GM21360 (cell line): ENCODE measurements around the gene POU1F1.
"Not testable (repeated sequence)": the region's sequence is repeated elsewhere in the genome, so short reads cannot be mapped to it uniquely, and the experiment has no call there.

Experiments used
- ATAC-seq: cut with Tn5 transposase; IDR thresholded peaks from one replicate; pipeline ENCODE4 v1.9.1; 2021; ENCODE audit warnings: mild to moderate bottlenecking, moderate library complexity; ENCODE audit not compliant: unreplicated experiment

The POU1F1 gene, protein sequence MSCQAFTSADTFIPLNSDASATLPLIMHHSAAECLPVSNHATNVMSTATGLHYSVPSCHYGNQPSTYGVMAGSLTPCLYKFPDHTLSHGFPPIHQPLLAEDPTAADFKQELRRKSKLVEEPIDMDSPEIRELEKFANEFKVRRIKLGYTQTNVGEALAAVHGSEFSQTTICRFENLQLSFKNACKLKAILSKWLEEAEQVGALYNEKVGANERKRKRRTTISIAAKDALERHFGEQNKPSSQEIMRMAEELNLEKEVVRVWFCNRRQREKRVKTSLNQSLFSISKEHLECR

DNA sequence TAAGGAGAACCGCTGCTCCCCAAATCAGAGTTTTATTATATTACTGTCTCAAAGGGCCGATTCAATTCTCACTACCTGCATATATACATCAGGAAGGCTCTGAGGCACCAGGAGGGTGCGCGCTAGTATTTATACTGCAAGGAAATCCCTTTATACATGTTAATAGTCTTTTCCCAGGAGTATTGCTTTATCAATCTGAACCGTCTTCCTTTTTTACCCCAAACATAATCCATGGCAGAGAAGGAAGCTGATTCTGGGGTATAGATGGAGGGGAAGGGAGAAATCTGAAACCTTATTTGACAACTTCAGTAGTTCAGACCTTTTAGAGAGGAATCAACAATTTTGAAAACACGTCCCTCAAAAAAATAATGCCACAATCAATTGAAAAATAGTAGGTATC lies at the start of gene POU1F1:
Gene POU1F1, minus strand, starts transcription at position 101 of the 400 bp plus-strand sequence. CDS start 122 bp downstream, outside the sequence.
- no peak for ATAC-seq

DNA sequence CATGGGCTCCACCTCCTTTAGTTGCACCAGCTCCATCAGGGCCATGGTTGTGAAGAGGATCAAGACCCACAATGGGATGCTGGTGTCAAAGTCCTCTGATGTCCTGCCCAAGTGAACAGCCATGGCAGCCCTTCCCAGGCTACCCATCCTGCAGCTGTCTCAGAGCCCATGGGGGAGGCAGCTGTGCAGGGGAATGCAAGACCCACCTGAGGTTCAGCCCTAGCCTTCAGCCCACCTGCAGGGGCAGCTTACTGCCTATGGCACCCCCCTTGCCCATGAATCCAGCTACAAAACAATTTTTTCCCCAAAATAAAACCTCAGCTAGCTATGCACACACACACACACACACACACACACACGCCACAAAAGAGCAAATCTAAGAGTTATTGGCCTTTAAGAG lies 48.2 kb upstream of the POU1F1 start:
- no peak for ATAC-seq

DNA sequence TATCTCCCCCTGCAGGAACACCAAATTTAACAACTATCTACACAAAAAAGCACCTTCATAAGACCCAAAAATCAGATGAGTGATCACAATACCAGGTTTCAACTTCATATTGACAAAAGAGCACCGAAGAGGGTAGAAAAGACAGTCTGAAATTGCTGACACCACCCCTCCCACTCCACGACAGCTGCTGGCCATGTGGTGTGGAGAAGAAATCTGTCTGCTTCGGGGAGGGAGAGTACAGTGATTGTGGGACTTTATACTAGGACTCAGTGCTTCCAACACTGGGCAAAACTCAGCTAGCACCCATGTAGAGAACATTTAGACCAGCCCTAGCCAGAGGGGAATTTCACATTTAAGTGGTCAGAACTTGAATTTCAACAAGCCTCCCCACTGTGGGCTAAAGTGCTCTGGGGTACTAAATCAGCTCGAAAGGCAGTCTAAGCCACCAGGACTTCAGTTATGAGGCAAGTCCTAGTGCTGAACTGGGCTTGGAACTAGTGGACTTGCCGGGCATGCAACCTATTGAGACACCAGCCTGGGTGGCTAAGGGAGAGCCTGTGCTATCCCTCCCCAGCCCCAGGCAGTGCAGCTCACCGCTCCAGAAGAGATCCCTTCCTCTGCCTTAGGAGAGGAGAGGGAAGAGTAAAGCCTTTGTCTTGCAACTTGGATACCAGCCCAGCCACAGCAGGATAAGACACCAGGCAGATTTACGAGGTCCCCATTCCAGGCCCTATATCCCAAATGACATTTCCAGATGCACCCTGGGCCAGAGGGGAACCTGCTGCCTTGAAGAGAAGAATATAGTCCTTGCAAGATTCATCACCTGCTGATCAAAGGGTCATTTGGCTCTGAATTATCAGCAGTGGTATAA lies 44.6 kb upstream of the POU1F1 start:
- no peak for ATAC-seq

DNA sequence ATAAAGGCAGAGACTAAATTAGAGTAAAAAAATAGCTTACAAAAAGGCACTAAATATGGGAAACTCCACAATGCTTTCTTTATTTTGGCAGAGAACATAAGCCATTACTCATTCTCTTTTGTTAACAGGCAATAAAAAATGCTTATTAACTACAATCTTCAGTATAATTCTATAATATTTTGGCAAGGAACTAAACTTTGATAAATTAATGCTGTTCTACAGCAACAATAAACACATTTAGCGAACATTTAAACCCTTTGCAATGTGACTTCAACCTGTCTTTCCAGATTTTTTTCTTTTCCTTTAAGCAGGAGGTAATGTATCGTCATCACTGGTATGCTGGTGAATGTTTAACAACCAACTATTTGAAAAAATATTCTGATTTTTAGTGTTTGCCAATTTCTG lies 42.2 kb upstream of the POU1F1 start:
- no peak for ATAC-seq

DNA sequence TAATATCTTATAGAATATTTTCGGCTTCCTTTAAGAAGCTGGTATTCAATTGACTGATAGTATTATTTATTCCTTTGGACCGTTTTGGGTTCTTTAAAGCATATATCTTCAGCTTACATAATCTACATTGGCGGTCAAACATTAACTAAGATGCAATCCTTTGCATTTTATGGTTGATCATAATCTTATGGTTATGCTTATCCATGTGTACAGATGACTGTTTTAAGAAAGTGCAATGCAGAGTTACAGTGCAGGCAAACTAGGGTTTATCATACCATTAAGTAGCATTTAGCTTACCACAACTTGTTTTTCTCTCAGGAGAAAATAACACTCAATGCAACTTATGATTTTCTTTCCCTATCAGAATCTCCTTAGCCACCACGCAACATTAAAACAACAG lies 41.4 kb upstream of the POU1F1 start:
- ATAC-seq = no peak

DNA sequence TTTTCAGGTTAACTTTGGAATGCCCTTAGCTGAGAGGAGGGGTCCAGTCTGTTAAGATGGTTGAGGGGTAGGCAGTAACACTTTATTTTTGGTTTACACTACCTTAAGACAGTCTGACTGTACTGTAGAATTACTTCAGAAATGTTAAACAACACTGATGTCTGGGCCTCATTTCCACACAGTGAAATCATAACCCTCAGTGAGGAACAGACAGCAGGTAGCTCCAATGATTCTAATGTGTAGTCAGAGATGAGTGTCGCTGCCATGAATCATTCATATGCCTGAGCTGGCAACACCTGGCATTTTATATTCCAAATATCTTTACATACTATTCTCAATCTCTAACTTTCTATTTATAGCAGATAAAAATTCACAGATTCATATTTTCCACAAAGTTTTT lies 37.3 kb upstream of the POU1F1 start:
- ATAC-seq = no peak

DNA sequence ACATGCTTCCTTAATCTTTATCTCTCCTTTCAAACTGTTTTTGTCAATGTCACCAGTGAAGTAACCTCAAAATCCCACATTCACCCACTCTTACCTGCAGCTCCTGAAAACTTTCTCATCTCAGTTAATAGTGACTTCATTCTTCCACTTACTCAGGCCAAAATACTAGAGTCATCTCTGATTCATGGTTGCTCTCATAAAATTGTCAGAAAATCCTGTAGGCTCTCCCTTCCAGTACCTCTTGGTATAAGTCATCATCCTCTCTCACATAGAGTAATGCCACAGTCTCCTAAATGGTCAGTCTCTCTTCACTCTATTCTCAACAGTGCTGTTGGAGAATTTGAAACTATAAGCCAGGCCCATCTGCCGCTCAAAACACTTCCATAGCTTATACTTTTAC lies 34.9 kb upstream of the POU1F1 start:
- ATAC-seq = no peak

DNA sequence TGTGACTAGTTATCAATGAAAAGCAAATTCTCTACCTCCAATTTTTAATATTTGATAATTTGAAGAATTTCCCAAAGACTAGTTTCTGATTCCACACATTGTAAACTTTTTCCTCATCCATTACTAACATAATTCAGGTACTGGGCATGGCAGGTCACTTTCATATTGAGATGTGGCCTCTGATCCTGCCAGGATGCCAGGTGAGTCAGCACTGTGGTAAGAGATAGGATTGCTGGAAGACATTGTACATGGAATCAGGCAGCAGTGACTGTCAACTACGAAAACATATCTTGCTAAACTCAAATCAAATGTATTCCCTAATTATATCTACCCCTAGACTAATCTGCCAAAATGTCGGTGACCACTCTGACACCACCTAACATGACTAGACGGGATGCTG lies 33.2 kb upstream of the POU1F1 start:
- ATAC-seq = no peak

DNA sequence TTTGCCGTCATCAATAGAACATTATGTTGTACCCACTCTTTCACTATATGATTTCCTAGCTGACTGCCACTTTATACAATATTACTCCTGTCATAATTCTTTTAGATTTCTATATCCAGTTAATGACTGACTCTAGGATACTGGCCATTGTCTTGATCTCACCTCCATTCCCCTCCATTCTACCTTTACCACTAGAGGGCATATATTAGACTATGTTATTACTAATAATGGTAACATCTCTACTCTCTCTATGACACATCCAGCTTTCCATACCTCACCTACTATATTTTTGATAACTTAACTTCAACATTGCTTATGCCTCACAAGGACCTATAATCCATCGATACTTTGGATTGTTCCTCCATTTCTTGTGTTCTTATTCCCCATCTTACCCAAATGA lies 31.4 kb upstream of the POU1F1 start:
- ATAC-seq = peak; percentile 94

DNA sequence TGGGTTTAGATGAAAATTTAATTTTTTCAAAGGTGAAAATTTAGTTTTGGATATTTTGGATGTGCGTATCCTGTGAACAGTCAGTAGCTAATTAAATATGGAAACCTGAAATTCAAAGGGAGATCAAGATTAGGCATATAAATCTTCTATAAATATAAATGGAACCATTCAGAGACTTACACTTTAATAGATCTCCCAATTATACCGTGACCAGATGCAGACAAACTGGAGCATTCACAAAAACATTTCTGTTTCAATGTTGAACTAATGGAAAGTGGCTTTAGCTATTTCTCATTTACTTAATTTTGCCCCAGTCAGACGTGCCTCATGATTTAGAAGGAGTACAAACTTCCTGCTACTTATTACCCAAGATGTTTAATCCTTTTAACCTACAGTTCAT lies 29.1 kb upstream of the POU1F1 start:
- no peak for ATAC-seq

DNA sequence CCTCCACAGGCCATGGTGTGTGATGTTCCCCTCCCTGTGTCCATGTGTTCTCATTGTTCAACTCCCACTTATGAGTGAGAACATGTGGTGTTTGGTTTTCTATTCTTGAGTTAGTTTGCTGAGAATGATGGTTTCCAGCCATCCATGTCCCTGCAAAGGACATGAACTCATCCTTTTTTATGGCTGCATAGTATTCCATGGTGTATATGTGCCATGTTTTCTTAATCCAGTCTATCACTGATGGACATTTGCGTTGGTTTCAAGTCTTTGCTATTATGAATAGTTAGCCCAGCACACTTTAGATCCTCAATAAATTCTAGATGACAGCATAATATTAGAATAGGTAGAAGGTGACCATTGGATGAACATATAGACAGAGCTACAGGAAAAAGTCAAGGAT lies 28.6 kb upstream of the POU1F1 start:
- ATAC-seq = not testable (repeated sequence)

DNA sequence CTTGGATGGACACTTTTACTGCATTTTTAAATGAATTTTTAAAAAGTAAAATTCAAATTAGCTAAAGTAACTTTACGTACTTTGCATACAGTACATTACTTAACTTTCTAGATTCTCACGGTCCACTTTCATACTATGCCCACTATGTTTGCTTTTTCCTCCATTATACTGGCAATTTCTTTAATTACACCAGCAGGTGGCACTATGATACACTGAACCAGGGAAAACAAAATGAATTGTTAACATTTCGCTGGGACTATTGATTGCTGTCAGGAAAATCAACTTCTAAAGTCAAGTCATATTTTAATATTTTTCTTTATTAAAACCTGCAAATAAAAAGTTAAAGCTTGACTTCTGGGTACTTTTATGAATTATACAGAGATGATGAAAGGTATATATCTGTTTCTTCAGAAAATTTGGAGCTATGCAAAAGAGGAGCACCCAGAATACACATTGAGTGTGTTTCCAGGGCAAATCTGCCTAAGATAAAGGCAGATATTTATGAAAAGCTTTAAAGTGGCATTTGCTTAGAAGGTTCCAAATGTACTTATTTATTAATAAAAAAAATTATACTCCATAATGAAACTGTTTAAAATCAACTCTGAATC lies 21.8 kb upstream of the POU1F1 start:
- peak; percentile 77 for ATAC-seq

DNA sequence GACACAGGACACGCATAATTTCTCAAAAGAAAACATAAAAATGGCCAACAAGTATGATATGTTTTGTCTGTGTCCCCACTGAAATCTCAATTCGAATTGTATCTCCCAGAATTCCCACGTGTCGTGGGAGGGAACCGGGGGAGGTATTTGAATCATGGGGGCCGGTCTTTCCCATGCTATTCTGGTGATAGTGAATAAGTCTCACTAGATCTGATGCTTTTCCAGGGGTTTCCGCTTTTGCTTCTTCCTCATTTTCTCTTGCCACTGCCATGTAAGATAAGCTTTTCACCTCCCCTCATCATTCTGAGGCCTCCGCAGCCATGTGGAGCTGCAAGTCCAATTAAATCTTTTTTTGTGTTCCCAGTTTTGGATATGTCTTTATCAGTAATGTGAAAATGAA lies 12.1 kb upstream of the POU1F1 start:
- ATAC-seq = no peak

DNA sequence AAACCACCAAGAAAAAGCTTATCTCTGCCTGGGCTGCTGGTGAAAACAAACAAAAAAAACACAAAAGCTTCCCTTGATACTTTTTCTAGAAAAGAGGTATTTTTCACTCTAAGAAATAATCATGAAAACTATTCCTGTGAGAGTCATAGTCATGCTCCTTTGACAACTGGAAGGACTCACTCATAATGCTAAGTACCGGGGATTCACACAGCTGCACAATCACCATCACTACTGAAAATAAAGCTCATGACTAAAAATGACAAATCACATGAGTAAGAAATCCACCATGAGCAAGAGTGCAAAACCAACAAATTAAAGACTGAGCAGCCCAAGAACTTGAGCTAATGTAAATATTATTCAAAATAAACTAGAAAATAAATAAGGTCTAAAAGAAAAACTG lies 10.6 kb upstream of the POU1F1 start:
- ATAC-seq = peak; percentile 76

DNA sequence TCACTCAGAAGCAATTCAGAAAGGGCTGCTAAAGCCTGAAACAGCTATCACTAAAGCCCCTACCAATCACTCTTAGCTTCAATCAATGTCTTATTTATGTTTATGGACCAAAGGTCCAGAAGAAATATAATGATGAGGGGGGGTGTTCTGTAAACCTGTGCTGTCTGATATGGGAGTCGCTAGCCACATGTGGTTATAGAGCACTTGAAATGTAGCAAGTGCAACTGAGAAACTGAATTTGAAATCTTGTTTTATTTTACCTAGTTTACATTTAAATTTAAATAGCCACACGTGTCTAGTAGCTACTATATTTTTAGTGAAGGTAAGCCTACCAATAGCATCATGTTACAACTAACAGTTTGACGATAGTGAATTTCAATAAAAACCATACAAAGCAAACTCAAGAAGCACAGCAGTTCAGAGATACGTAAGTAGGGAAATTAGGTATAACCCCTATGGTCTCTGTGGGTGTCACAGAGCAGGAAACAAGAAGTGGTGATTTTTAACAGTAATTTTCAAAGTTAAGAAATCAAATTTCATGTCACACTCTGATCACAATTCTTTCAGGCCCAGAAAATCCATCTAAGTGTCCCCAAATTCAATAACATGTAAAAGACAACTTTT lies 3.6 kb downstream of the POU1F1 start:
- peak; percentile 93 for ATAC-seq

DNA sequence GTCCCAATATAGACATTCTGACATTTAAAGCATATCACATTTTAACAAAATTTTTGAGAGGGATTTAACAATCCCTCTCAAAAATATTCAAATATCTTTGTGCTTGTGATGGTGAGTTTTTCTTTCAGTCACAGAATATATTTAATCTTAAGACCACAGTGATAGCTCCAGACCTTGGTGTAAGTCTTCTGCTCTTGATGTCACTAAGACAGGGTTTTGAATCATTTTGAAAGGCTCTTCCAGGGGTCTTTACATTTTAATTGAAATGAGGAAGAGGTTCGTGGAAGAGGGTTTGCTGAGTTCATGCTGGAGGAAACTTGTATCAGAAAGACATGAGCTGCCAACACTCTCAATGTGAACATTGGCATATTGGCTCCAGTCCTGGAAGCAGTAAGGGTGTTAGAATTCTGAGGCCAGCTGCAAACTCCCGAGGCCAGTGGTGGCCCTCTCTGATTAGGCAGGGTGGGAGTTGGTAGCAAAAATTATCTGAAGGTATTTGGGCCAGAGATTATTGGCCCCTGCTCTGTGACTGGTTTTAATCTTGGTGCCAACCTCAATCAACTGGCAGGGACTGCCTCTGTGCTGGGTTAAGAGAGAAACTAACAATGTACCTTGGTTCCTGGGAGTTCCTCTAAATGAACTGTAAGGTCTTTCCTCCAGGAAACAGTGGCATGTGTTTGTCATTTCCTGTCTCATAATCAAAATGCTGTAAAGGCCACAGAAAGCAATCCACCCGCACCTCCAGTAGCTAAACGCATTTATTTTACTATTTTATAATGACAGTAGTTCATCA lies 5.3 kb downstream of the POU1F1 start:
- ATAC-seq = no peak

DNA sequence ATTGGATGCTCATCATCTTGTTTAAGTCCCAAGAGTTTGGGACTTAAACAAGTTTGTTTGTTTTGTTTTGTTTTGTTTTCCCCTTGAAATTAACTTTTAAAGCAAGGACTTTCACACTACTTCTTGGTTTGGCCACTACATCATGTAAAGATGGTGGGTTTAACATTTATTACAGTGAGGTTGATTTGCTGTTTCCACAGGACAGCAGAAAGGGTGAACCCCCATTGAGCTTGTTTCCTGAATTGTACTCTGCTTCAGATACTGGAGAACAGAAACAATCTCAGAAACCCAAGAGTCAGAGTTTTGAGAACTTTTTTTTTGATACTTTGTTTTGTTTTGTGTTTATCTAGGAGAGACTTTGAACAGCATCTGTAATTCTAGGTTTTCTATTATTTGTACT lies 6.7 kb downstream of the POU1F1 start:
- no peak for ATAC-seq

DNA sequence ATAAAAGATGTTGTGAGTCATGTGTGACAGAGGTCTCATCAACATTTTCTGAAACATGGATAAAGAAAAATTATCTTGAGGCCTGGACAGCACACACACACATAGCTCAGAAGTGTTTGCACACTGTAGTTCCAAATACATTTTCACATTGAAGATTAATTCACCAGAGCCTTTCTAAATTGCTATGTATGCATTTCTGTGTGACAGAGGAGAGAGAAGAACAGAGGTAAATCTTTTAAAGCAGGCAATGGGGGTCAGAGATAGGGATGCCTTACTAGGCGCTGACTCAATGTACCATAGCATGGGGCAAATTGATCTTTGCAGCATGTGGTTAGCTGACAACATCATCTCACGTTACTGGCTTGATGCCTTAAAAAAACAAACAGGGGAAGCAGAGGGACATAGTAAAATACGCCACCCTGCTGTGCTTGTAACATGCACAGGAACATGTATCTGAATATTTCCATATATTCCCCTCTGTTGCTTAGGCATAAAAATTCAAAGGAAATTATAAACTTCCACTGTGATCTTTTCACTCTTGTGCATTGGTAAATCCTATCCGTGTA lies 7.7 kb downstream of the POU1F1 start:
- no peak for ATAC-seq

DNA sequence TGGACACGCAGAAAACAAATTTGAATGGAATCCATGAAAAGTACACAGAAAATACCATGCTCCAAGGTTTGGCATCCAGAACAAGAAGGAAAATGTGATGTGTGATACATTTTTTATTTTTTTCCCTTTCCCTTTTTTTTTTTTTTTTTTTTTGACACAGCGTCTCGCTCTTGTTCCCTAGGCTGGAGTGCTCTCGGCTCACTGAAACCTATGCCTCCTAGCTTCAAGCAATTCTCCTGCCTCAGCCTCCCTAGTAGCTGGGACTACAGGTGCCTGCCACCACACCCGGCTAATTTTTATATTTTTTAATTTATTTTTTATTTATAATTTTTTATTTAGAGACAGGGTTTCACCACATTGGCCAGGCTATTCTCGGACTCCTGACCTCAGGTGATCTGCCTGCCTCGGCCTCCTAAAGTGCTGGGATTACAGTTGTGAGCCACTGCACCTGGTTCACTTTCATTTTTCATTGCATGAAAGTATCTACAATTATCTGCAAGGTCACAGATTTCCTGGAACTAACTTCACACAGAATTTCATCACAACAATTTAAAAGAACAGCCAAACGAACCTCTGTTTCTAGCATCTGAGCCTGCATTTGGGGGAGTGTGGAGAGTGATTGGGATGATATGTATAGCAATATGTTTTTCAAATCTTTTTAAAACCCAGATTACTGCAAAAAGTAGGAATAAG lies 8.3 kb downstream of the POU1F1 start:
- no peak for ATAC-seq

DNA sequence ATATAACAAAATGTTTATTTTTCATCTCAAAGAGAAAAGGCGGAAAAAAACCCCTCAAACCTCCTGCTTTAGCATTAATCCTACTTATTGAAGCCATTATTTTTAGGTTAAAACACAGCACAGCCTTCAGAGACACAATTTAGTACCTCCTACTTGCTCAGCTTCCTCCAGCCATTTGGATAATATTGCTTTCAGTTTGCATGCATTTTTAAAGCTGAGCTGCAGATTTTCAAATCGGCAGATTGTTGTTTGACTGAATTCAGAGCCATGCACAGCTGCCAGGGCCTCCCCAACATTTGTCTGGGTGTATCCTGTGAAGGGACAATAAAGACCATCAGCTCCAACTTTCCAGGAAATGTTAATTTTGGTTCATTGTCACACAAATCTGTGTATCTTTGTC lies 14.5 kb downstream of the POU1F1 start:
- ATAC-seq = no peak
